ENCODE data around the gene CDH12. TPM values are rescaled to one million over a fixed set of nuclear protein-coding genes. Genes with fewer than 3 reads are reported as not detected.
A peak's percentile ranks its signal among the peaks of the same experiment; 100 is the strongest.

CDH12 gene
- polyA plus RNA-seq, 4 donors = 2.6 TPM; not detected in 3

GRCh38 chr5:22088517-22088916 lies 764.6 kb downstream of the CDH12 start:
- Histone ChIP-seq H3K9me3 (ENCODE audit: control insufficient read depth in 2 of 2, insufficient read depth in 1 of 2, low read depth in 1 of 2, low read length in 1 of 2) (no peaks in the 10 kb centered on the region), H3K27me3 (ENCODE audit: control insufficient read depth in 3 of 3, insufficient read depth in 3 of 3, low read length in 3 of 3) (no peaks in the 10 kb centered on the region), H3K4me1 (ENCODE audit: control insufficient read depth in 3 of 3, insufficient read depth in 2 of 3, low read depth in 1 of 3, low read length in 2 of 3) (no peaks in the 10 kb centered on the region), H3K4me3 (ENCODE audit: low read depth in 1 of 3, low read length in 3 of 3) (no peak overlapping the region), H3K36me3 (ENCODE audit: control insufficient read depth in 3 of 3, insufficient read depth in 2 of 3, low read depth in 1 of 3, low read length in 3 of 3) (no peaks in the 10 kb centered on the region), H3K27ac (ENCODE audit: low read depth in 1 of 3, low read length in 2 of 3) (no peak overlapping the region)
- no peak for FAIRE-seq
- no peak for DNase-seq
- 68 to 85% (median 72%) methylated on average over 2 of the region's 2 CpGs for WGBS, 3 donors

GRCh38 chr5:22079566-22079965 lies 773.6 kb downstream of the CDH12 start:
- Histone ChIP-seq H3K27ac (ENCODE audit: low read depth in 1 of 3, low read length in 2 of 3) (no peak overlapping the region), H3K9me3 (ENCODE audit: control insufficient read depth in 2 of 2, insufficient read depth in 1 of 2, low read depth in 1 of 2, low read length in 1 of 2) (no peaks in the 10 kb centered on the region), H3K36me3 (ENCODE audit: control insufficient read depth in 3 of 3, insufficient read depth in 2 of 3, low read depth in 1 of 3, low read length in 3 of 3) (no peaks in the 10 kb centered on the region), H3K4me3 (ENCODE audit: low read depth in 1 of 3, low read length in 3 of 3) (no peak overlapping the region), H3K27me3 (ENCODE audit: control insufficient read depth in 3 of 3, insufficient read depth in 3 of 3, low read length in 3 of 3) (no peaks in the 10 kb centered on the region), H3K4me1 (ENCODE audit: control insufficient read depth in 3 of 3, insufficient read depth in 2 of 3, low read depth in 1 of 3, low read length in 2 of 3) (no peaks in the 10 kb centered on the region)
- FAIRE-seq = no peak
- 18 to 37% (median 25%) methylated on average over 3 of the region's 3 CpGs for WGBS, 3 donors
- DNase-seq = no peak

- FAIRE-seq (no peak), DNase-seq (no peak)
- no peaks in the 10 kb centered on the region for H3K9me3 ChIP-seq (ENCODE audit: control insufficient read depth in 2 of 2, insufficient read depth in 1 of 2, low read depth in 1 of 2, low read length in 1 of 2)
- no peaks in the 10 kb centered on the region for H3K36me3 ChIP-seq (ENCODE audit: control insufficient read depth in 3 of 3, insufficient read depth in 2 of 3, low read depth in 1 of 3, low read length in 3 of 3)
- H3K27me3 ChIP-seq (ENCODE audit: control insufficient read depth in 3 of 3, insufficient read depth in 3 of 3, low read length in 3 of 3) = no peaks in the 10 kb centered on the region
- H3K4me1 ChIP-seq (ENCODE audit: control insufficient read depth in 3 of 3, insufficient read depth in 2 of 3, low read depth in 1 of 3, low read length in 2 of 3) = no peaks in the 10 kb centered on the region
- no peak overlapping the region for H3K4me3 ChIP-seq (ENCODE audit: low read depth in 1 of 3, low read length in 3 of 3)
- H3K27ac ChIP-seq (ENCODE audit: low read depth in 1 of 3, low read length in 2 of 3) = no peak overlapping the region
Observed at GRCh38 chr5:22079002-22079401, 774.1 kb downstream of the CDH12 start.

- FAIRE-seq (no peak), DNase-seq (no peak)
- H3K4me1 ChIP-seq (ENCODE audit: control insufficient read depth in 3 of 3, insufficient read depth in 2 of 3, low read depth in 1 of 3, low read length in 2 of 3) = no peaks in the 10 kb centered on the region
- 73 to 83% (median 73%) methylated on average over 3 of the region's 3 CpGs for WGBS, 3 donors
- no peaks in the 10 kb centered on the region for H3K36me3 ChIP-seq (ENCODE audit: control insufficient read depth in 3 of 3, insufficient read depth in 2 of 3, low read depth in 1 of 3, low read length in 3 of 3)
- no peaks in the 10 kb centered on the region for H3K27me3 ChIP-seq (ENCODE audit: control insufficient read depth in 3 of 3, insufficient read depth in 3 of 3, low read length in 3 of 3)
- no peaks in the 10 kb centered on the region for H3K9me3 ChIP-seq (ENCODE audit: control insufficient read depth in 2 of 2, insufficient read depth in 1 of 2, low read depth in 1 of 2, low read length in 1 of 2)
- H3K4me3 ChIP-seq (ENCODE audit: low read depth in 1 of 3, low read length in 3 of 3) = no peak overlapping the region
- H3K27ac ChIP-seq (ENCODE audit: low read depth in 1 of 3, low read length in 2 of 3) = no peak overlapping the region
Observed at GRCh38 chr5:22076586-22076985, 776.6 kb downstream of the CDH12 start.

GRCh38 chr5:22070186-22070728 lies 782.9 kb downstream of the CDH12 start:
- Histone ChIP-seq H3K4me3 (ENCODE audit: low read depth in 1 of 3, low read length in 3 of 3) (no peak overlapping the region), H3K27ac (ENCODE audit: low read depth in 1 of 3, low read length in 2 of 3) (no peak overlapping the region), H3K9me3 (ENCODE audit: control insufficient read depth in 2 of 2, insufficient read depth in 1 of 2, low read depth in 1 of 2, low read length in 1 of 2) (no peaks in the 10 kb centered on the region), H3K27me3 (ENCODE audit: control insufficient read depth in 3 of 3, insufficient read depth in 3 of 3, low read length in 3 of 3) (no peaks in the 10 kb centered on the region), H3K36me3 (ENCODE audit: control insufficient read depth in 3 of 3, insufficient read depth in 2 of 3, low read depth in 1 of 3, low read length in 3 of 3) (no peaks in the 10 kb centered on the region), H3K4me1 (ENCODE audit: control insufficient read depth in 3 of 3, insufficient read depth in 2 of 3, low read depth in 1 of 3, low read length in 2 of 3) (no peaks in the 10 kb centered on the region)
- DNase-seq (peak; percentile 13 to 18), FAIRE-seq (no peak)
- WGBS, 3 donors = 24 to 58% (median 40%) methylated on average over 3 of the region's 3 CpGs

GRCh38 chr5:22063717-22064116 lies 789.4 kb downstream of the CDH12 start:
- FAIRE-seq = no peak
- WGBS, 3 donors = 70 to 86% (median 83%) methylated on average over 4 of the region's 4 CpGs
- H3K4me1 ChIP-seq (ENCODE audit: control insufficient read depth in 3 of 3, insufficient read depth in 2 of 3, low read depth in 1 of 3, low read length in 2 of 3) = no peaks in the 10 kb centered on the region

GRCh38 chr5:22058620-22059019 lies 794.5 kb downstream of the CDH12 start:
- Histone ChIP-seq H3K4me1 (ENCODE audit: control insufficient read depth in 3 of 3, insufficient read depth in 2 of 3, low read depth in 1 of 3, low read length in 2 of 3) (no peaks in the 10 kb centered on the region), H3K27me3 (ENCODE audit: control insufficient read depth in 3 of 3, insufficient read depth in 3 of 3, low read length in 3 of 3) (no peaks in the 10 kb centered on the region), H3K9me3 (ENCODE audit: control insufficient read depth in 2 of 2, insufficient read depth in 1 of 2, low read depth in 1 of 2, low read length in 1 of 2) (no peaks in the 10 kb centered on the region), H3K4me3 (ENCODE audit: low read depth in 1 of 3, low read length in 3 of 3) (no peak overlapping the region), H3K36me3 (ENCODE audit: control insufficient read depth in 3 of 3, insufficient read depth in 2 of 3, low read depth in 1 of 3, low read length in 3 of 3) (no peaks in the 10 kb centered on the region), H3K27ac (ENCODE audit: low read depth in 1 of 3, low read length in 2 of 3) (no peak overlapping the region)
- 33 to 51% (median 43%) methylated on average over 1 of the region's 1 CpG for WGBS, 3 donors
- no peak for FAIRE-seq
- DNase-seq = no peak

More at GRCh38 chr5:22063717-22064116, 789.4 kb downstream of the CDH12 start:
- H3K9me3 ChIP-seq (ENCODE audit: control insufficient read depth in 2 of 2, insufficient read depth in 1 of 2, low read depth in 1 of 2, low read length in 1 of 2) = no peaks in the 10 kb centered on the region
- H3K36me3 ChIP-seq (ENCODE audit: control insufficient read depth in 3 of 3, insufficient read depth in 2 of 3, low read depth in 1 of 3, low read length in 3 of 3) = no peaks in the 10 kb centered on the region
- no peak overlapping the region for H3K27ac ChIP-seq (ENCODE audit: low read depth in 1 of 3, low read length in 2 of 3)
- H3K4me3 ChIP-seq (ENCODE audit: low read depth in 1 of 3, low read length in 3 of 3) = no peak overlapping the region
- H3K27me3 ChIP-seq (ENCODE audit: control insufficient read depth in 3 of 3, insufficient read depth in 3 of 3, low read length in 3 of 3) = no peaks in the 10 kb centered on the region
- DNase-seq = no peak

GRCh38 chr5:22057012-22057411 lies 796.1 kb downstream of the CDH12 start:
- Histone ChIP-seq H3K9me3 (ENCODE audit: control insufficient read depth in 2 of 2, insufficient read depth in 1 of 2, low read depth in 1 of 2, low read length in 1 of 2) (no peaks in the 10 kb centered on the region), H3K27ac (ENCODE audit: low read depth in 1 of 3, low read length in 2 of 3) (no peak overlapping the region), H3K4me1 (ENCODE audit: control insufficient read depth in 3 of 3, insufficient read depth in 2 of 3, low read depth in 1 of 3, low read length in 2 of 3) (no peaks in the 10 kb centered on the region), H3K27me3 (ENCODE audit: control insufficient read depth in 3 of 3, insufficient read depth in 3 of 3, low read length in 3 of 3) (no peaks in the 10 kb centered on the region), H3K4me3 (ENCODE audit: low read depth in 1 of 3, low read length in 3 of 3) (no peak overlapping the region), H3K36me3 (ENCODE audit: control insufficient read depth in 3 of 3, insufficient read depth in 2 of 3, low read depth in 1 of 3, low read length in 3 of 3) (no peaks in the 10 kb centered on the region)
- FAIRE-seq = no peak
- DNase-seq = no peak

- DNase-seq = no peak
- WGBS, 3 donors = 75 to 85% (median 83%) methylated on average over 4 of the region's 4 CpGs
- no peak for FAIRE-seq
- Histone ChIP-seq H3K36me3 (ENCODE audit: control insufficient read depth in 3 of 3, insufficient read depth in 2 of 3, low read depth in 1 of 3, low read length in 3 of 3) (no peaks in the 10 kb centered on the region), H3K27me3 (ENCODE audit: control insufficient read depth in 3 of 3, insufficient read depth in 3 of 3, low read length in 3 of 3) (no peaks in the 10 kb centered on the region), H3K27ac (ENCODE audit: low read depth in 1 of 3, low read length in 2 of 3) (no peak overlapping the region), H3K4me3 (ENCODE audit: low read depth in 1 of 3, low read length in 3 of 3) (no peak overlapping the region), H3K9me3 (ENCODE audit: control insufficient read depth in 2 of 2, insufficient read depth in 1 of 2, low read depth in 1 of 2, low read length in 1 of 2) (no peaks in the 10 kb centered on the region), H3K4me1 (ENCODE audit: control insufficient read depth in 3 of 3, insufficient read depth in 2 of 3, low read depth in 1 of 3, low read length in 2 of 3) (no peaks in the 10 kb centered on the region)
Observed at GRCh38 chr5:22056601-22057000, 796.5 kb downstream of the CDH12 start.

Measured in small intestine (tissue), 7 donors.